Activated CD8-positive, alpha-beta T cell treated with anti-CD3 and anti-CD28 coated beads for 36 hours (primary cell): ENCODE data around the gene EML1. TPM values are rescaled to one million over a fixed set of nuclear protein-coding genes. Genes with fewer than 3 reads are reported as not detected.

ENCODE experiments used
- ATAC-seq: fragments of 200-7000 bp; cut with Tn5 transposase; one replicate; pipeline ENCODE4 v1.10.0; 2021; ENCODE audit warnings: mild to moderate bottlenecking, moderate library complexity
- CTCF ChIA-PET: fragments of 350-600 bp; sonication (Branson Sonifier 250); formaldehyde crosslinking; loops from one replicate; lab custom pipeline; 2021; ENCODE audit warnings: antibody characterized with exemption; lab: Charles Lee
- POLR2A ChIA-PET: fragments of 350-600 bp; sonication (Branson Sonifier 250); formaldehyde crosslinking; loops from one replicate; lab custom pipeline; 2021; ENCODE audit warnings: antibody characterized with exemption; lab: Charles Lee
- DNase-seq: peaks from one replicate; pipeline ENCODE4 v3.0.0-alpha.2; 2020
- H3K27ac Mint-ChIP-seq: one replicate; pipeline ENCODE4 v1.8.0; 2021; ENCODE audit warnings: mild to moderate bottlenecking, mixed read lengths
- H3K27me3 Mint-ChIP-seq: one replicate; pipeline ENCODE4 v1.8.0; 2021; ENCODE audit warnings: mixed read lengths
- H3K36me3 Mint-ChIP-seq: one replicate; pipeline ENCODE4 v1.8.0; 2021; ENCODE audit warnings: low read depth, mixed read lengths
- H3K4me1 Mint-ChIP-seq: one replicate; pipeline ENCODE4 v1.8.0; 2021; ENCODE audit warnings: low read depth, mixed read lengths
- H3K4me3 Mint-ChIP-seq: one replicate; pipeline ENCODE4 v1.8.0; 2021; ENCODE audit warnings: mild to moderate bottlenecking, moderate library complexity, mixed read lengths
- H3K9me3 Mint-ChIP-seq: one replicate; pipeline ENCODE4 v1.8.0; 2021; ENCODE audit warnings: mixed read lengths
- CTCF ChIP-seq: fragments of 200-600 bp; IDR thresholded peaks from one replicate; pipeline ENCODE4 v1.8.0; 2022; ENCODE audit warnings: antibody characterized with exemption, mild to moderate bottlenecking
- intact Hi-C: fragments of 100-400 bp; cut with micrococcal nuclease; formaldehyde crosslinking; loops from one replicate; pipeline ENCODE4 v1.10.0; 2022
- total RNA-seq, 2 experiments: library from RNA; stranded (reverse); gene quantifications; one replicate each; pipeline ENCODE4 v1.2.3, GENCODE V29; 2021

EML1 gene
- total RNA-seq, 2 experiments from 2014 or later = 0.56 to 0.70 TPM

GRCh38 chr14:99785426-99785825 is 7.8 kb upstream of the EML1 start:
- CTCF ChIA-PET = interaction anchor here (1.7 kb wide), 1 partner anchor 20 kb away, joined by 3 read pairs; no protein-coding TSS in a partner anchor
- intact Hi-C loops = no loop called here
- Mint-ChIP-seq H3K4me3 (no peak overlapping the region), H3K9me3 (no peaks in the 10 kb centered on the region), H3K27ac (no peak overlapping the region), H3K27me3 (peaks cover 13% of the 10 kb centered on the region), H3K4me1 (peaks cover 9% of the 10 kb centered on the region), H3K36me3 (no peaks in the 10 kb centered on the region)
- POLR2A ChIA-PET = no interaction called here
- no peak for ATAC-seq
- no peak for TF ChIP-seq CTCF
- DNase-seq = no peak

- peaks cover 14% of the 10 kb centered on the region for H3K4me1 Mint-ChIP-seq
- peaks cover 10% of the 10 kb centered on the region for H3K27me3 Mint-ChIP-seq
- ChIA-PET POLR2A (no interaction called here), CTCF (no interaction called here)
- no peaks in the 10 kb centered on the region for H3K9me3 Mint-ChIP-seq
- ATAC-seq = no peak
- no peak for TF ChIP-seq CTCF
- no peak overlapping the region for H3K27ac Mint-ChIP-seq
- intact Hi-C loops = no loop called here
- H3K4me3 Mint-ChIP-seq = no peak overlapping the region
- H3K36me3 Mint-ChIP-seq = no peaks in the 10 kb centered on the region
- no peak for DNase-seq
Measured at GRCh38 chr14:99786511-99786989, 6.7 kb upstream of the EML1 start.

- ATAC-seq (no peak), DNase-seq (no peak)
- Mint-ChIP-seq H3K27ac (no peak overlapping the region), H3K4me1 (peaks cover 19% of the 10 kb centered on the region), H3K27me3 (peaks cover 16% of the 10 kb centered on the region), H3K36me3 (no peaks in the 10 kb centered on the region), H3K9me3 (no peaks in the 10 kb centered on the region), H3K4me3 (no peak overlapping the region)
- intact Hi-C loops = no loop called here
- ChIA-PET CTCF (no interaction called here), POLR2A (no interaction called here)
- TF ChIP-seq CTCF = no peak
Measured at GRCh38 chr14:99788713-99789112, 4.5 kb upstream of the EML1 start.

GRCh38 chr14:99789581-99789980 is 3.6 kb upstream of the EML1 start:
- ChIA-PET CTCF (interaction anchor here (1.0 kb wide), 1 partner anchor 96 kb away, joined by 3 read pairs; no protein-coding TSS in a partner anchor), POLR2A (no interaction called here)
- peaks cover 18% of the 10 kb centered on the region for H3K27me3 Mint-ChIP-seq
- H3K36me3 Mint-ChIP-seq = no peaks in the 10 kb centered on the region
- no peak for DNase-seq
- no peak for ATAC-seq
- no peak overlapping the region for H3K27ac Mint-ChIP-seq
- intact Hi-C loops = no loop called here
- H3K4me1 Mint-ChIP-seq = peaks cover 22% of the 10 kb centered on the region
- TF ChIP-seq CTCF = no peak
- H3K9me3 Mint-ChIP-seq = no peaks in the 10 kb centered on the region
- no peak overlapping the region for H3K4me3 Mint-ChIP-seq

- POLR2A ChIA-PET = interaction anchor here (0.6 kb wide), 1 partner anchor 223 kb away, joined by 3 read pairs; no protein-coding TSS in a partner anchor
- CTCF ChIA-PET = interaction anchor here (1.0 kb wide), 1 partner anchor 95 kb away, joined by 3 read pairs; no protein-coding TSS in a partner anchor
- no peak for TF ChIP-seq CTCF
- no peak overlapping the region for H3K27ac Mint-ChIP-seq
- intact Hi-C loops = no loop called here
- peaks cover 22% of the 10 kb centered on the region for H3K4me1 Mint-ChIP-seq
- no peak overlapping the region for H3K4me3 Mint-ChIP-seq
- DNase-seq = no peak
- no peak for ATAC-seq
- no peaks in the 10 kb centered on the region for H3K9me3 Mint-ChIP-seq
- peaks cover 24% of the 10 kb centered on the region for H3K27me3 Mint-ChIP-seq
- no peaks in the 10 kb centered on the region for H3K36me3 Mint-ChIP-seq
Measured at GRCh38 chr14:99790201-99790977, 2.8 kb upstream of the EML1 start.
